Measurements from ENCODE around the gene ZNF519.
"Not testable (repeated sequence)": the region's sequence is repeated elsewhere in the genome, so short reads cannot be mapped to it uniquely, and the experiment has no call there.

Gene ZNF519

GRCh38 chr18:14147935-14148865 lies 16.0 kb upstream of the ZNF519 start:
- DNase-seq (ENCODE audit: low spot score), result not testable (repeated sequence)

GRCh38 chr18:14146771-14147170 lies 14.5 kb upstream of the ZNF519 start:
- DNase-seq (ENCODE audit: low spot score), result not testable (repeated sequence)

- DNase-seq (ENCODE audit: low spot score), result not testable (repeated sequence)
These were observed 13.5 kb upstream of the ZNF519 start for GRCh38 chr18:14145581-14146338.

DNA sequence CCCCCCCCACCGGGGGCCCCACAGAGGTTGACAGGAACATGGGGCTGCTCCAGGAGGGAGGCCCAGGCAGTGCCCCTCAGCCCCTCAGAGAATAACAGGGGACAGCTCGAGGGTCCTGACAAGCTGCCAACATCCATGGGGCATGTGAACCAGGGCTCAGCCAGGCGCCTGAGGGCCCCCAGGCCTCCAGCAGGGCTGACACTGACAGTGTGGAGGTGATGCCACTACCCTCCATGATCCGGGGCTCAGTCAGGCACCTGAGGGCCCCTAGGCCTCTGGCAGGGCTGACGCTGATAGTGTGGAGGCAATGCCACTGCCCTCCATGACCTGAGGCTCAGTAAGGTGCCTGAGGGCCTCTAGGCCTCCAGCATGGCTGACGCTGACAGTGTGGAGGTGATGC lies 12.8 kb upstream of the ZNF519 start:
- not testable (repeated sequence) for DNase-seq (ENCODE audit: low spot score)

DNA sequence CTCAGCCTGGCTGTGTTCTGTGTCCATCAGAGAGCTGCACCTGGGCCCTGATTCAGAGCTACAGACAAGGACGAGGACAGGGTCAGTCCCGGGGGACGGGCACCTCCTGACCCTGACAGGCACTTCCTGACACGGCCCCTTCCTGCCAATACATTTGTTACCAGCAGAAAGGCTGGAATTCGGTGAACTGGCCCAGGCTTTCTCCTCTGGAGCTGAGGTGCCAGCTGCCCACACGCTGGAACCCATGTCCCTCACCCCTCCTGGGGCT lies 12.3 kb upstream of the ZNF519 start:
- no peak for DNase-seq (ENCODE audit: low spot score)

DNA sequence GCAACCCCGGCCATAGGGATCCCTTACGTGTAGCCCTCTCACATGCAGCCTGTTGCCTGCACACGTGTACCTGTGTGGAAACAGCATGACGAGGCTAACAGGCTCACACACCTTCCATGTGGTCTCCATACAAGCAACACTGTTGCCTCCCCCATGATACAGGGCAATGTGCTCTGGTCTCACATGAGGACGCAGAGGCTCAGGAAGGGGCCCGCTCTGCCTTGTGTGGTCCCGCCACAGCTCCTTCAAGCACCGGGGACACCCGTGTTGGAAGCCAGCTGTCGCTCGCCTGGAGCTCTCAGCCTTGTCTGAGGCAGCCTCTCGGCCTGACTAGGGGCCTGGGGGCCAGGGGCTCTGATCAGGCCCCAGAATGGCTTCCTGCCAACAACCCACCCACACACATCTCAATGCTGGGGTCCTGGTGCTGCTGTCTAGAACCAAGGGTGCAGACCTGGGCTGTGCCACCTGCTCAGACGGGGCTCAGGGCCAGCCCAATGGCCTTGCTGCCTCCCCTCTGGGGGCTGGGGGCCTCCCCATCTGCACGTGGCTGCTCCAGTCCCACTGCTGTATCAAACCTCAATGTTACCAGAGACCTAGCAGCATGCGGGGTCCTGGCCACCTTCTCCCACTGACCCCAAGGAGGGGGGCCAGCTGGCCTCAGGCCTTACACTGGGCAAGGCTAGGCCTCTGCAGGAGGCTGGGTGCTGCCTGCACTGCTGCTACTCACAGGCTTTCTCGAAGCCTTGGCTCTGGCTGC lies 11.8 kb upstream of the ZNF519 start:
- not testable (repeated sequence) for DNase-seq (ENCODE audit: low spot score)

- not testable (repeated sequence) for DNase-seq (ENCODE audit: low spot score)
These were observed 11.2 kb upstream of the ZNF519 start for GRCh38 chr18:14143396-14143795.

- DNase-seq (ENCODE audit: low spot score), result not testable (repeated sequence)
These were observed 9.9 kb upstream of the ZNF519 start for GRCh38 chr18:14142177-14142576.

DNA sequence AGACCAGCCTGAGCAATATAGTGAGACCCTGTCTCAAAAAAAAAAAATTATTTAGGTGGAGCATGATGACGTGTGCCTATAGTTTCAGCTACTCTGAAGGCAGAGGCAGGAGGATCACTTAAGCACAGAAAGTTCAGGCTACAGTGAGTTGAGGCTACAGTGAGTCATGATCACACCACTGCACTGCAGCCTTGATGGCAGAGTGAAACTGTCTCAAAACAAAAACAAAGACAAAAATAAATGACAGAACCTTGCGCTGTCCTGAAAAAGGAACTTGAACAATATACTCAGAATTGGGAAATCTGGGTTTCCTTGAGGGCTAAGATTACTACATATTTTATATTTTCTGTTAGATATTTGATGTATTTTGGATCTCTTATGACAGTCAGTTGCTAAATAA lies 7.3 kb upstream of the ZNF519 start:
- not testable (repeated sequence) for DNase-seq (ENCODE audit: low spot score)

DNA sequence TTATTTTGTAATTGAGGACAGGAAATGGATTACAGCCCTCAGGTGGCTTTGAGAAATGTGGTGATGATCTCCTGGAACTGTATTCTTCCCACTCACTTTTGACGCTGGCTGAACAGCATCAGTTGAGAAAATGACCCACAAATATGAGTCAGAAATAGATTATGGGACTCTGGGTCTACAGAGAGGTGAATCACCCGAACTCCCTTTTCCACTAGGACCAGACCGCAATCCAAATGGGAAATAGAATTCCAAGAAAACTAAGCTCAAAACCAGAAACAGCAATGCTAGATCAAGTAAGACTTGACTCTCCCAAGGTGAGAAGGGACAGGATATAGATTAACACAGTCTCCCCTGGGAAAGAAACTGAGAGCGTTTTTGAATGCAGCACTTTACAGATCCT lies 5.7 kb upstream of the ZNF519 start:
- DNase-seq (ENCODE audit: low spot score), result not testable (repeated sequence)

DNA sequence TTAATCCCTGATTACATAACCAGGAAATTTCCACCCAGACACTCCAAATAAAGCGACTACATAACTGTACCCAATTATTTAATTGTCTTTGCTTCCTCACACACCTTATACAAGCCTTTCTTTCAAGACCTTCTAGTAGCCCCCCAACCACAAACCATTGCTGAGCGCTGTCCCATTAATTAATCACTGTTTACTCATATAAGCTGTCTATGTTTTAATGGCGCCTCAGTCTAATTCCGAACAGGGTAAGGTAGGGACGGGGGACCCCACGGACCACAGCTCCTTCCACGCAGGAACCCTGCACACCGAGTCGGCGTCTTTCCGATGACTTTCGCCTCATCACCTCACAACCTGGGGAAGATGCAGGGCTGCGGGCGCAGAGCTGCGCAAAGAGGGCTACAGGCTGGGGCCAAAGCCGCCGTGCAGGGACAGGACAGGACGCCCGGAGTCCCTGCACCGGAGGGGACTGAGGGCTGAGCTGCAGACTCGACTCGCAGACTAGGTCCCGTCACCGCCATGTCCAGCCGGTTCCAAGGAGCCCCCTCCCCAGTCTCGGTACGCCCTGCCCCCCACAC lies 452 bp downstream of the ZNF519 start:
- DNase-seq (ENCODE audit: low spot score), result not testable (repeated sequence)

DNA sequence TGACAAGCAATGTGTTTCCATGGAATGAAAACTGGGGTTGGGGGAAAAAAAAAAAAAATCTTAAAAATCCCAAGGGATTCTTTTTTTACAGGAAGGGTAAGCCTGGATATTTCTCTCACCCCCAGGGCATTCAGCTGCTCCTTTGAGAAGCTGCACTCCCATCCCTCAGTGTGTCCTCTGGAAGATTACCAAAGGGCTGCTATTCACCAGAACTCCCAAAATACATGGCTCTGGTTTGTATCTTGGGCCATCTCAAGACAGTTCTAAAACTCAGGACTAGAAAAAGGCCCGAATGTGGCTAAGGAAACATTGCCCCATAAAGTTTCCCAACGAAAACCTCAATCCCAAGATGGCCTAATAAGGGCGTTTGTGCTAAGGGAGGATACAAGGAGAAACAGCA lies 1.4 kb downstream of the ZNF519 start:
- not testable (repeated sequence) for DNase-seq (ENCODE audit: low spot score)

DNA sequence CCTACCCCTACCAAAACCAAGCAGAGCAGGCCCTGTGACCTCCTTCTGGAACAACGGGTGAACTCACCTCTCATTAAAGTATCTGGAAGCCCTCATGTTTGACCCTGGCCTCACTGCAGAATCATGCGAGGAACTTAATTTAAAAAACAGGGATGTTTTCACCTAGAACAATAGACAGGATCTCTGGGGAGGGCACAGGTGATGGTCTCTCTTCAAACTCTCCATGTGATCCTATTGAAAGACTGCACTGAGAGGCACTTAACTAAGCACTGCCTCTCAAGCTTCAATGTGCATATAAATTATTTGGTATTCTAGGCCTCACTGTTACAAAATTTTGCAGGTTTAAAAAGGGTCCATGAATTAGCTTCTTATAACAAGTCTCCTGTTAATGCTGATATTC lies 7.5 kb downstream of the ZNF519 start:
- no peak for DNase-seq (ENCODE audit: low spot score)

GRCh38 chr18:14122097-14122496 lies 10.1 kb downstream of the ZNF519 start:
- no peak for DNase-seq (ENCODE audit: low spot score)

GRCh38 chr18:14120926-14121325 lies 11.3 kb downstream of the ZNF519 start:
- DNase-seq (ENCODE audit: low spot score), result no peak

GRCh38 chr18:14117606-14118005 lies 14.6 kb downstream of the ZNF519 start:
- DNase-seq (ENCODE audit: low spot score), result no peak

DNA sequence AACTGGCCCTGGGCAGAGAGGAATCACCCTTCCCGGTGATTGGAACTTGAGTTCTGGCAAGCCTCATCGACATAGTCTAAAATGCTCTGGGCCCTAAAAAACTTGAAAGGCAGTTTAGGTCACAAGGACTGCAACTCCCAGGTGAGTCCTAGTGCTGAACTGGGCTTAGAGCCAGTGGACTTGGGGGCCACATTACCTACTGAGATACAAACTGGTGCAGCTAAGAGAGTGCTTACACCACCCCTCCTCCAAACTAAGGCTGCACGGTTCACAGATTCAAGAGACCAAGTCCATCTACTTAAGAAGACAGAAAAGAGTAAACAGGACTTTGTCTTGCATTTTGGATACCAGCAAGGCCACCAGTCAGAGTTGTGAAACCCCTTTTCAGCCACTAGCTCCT lies 25.3 kb downstream of the ZNF519 start:
- DNase-seq (ENCODE audit: low spot score), result no peak

DNA sequence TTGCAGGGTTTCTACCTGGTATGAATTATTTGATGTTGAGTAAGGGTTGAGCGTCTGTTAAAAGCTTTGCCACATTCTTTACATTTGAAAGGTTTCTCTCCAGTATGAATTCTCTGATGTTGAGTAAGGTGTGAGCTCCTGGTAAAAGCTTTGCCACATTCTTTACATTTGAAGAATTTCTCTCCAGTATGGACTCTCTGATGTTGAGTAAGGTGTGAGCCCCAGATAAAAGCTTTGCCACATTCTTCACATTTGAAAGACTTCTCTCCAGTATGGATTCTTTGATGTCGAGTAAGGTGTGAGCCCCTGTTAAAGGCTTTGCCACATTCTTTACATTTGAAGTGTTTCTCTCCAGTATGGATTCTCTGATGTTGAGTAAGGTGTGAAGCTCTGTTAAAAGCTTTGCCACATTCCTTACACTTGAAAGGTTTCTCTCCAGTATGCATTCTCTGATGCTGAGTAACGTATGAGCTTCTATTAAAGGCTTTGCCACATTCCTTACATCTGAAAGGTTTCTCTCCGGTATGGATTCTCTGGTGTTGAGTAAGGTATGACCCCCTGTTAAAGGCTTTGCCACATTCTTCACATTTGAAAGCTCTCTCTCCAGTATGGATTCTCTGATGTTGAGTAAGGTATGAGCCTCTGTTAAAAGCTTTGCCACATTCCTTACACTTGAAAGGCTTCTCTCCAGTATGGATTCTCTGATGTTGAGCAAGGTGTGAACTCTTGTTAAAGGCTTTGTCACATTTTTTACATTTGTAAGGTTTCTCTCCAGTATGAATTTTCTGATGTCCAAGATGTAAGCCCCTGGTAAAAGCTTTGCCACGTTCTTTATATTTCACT lies 27.1 kb downstream of the ZNF519 start:
- no peak for DNase-seq (ENCODE audit: low spot score)

GRCh38 chr18:14104201-14104600 lies 28.0 kb downstream of the ZNF519 start:
- no peak for DNase-seq (ENCODE audit: low spot score)

- DNase-seq (ENCODE audit: low spot score), result peak; percentile 24
These were observed 31.5 kb downstream of the ZNF519 start for GRCh38 chr18:14100503-14101286.
